ENCODE results near the gene DDRGK1.

DDRGK1 gene

GRCh38 chr20:3237011-3237957, 32.8 kb upstream of the DDRGK1 start:
- in situ Hi-C loops (cut with HindIII; ENCODE audit: low sequenced_read_pairs) = no loop called here

DNA sequence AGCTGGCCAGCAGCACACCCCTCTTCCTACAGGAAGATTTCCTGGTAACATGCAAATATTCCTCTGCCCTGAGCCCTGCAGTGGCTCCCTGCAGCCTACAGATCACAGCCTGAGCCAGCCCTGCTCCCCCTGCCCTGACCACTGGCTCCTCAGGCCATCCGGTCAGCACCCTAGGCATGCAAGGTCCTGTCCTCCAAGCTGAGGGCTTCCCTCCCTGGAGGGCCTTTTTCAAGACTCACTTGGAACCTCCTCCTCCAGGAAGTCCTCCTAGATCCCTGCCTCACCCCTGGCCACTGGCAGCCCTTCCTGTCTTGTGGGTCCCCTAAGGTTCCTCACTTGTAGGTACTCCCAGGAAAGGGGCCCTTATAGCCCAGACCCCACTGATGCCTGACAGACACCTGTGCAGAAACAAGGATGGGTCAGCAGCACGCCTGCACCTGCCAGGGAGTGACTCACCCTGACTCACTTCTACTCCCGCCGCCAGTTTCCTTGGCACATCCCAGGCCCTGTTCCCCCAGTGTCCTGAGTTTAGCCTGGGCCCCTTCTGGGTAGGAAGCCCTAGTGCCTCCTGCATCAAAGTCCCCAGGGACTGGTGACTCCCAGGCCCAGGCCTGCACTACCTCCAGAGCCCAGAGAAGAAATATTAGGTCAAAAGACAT, 31.3 kb upstream of the DDRGK1 start:
- in situ Hi-C loops (cut with HindIII; ENCODE audit: low sequenced_read_pairs) = no loop called here

DNA sequence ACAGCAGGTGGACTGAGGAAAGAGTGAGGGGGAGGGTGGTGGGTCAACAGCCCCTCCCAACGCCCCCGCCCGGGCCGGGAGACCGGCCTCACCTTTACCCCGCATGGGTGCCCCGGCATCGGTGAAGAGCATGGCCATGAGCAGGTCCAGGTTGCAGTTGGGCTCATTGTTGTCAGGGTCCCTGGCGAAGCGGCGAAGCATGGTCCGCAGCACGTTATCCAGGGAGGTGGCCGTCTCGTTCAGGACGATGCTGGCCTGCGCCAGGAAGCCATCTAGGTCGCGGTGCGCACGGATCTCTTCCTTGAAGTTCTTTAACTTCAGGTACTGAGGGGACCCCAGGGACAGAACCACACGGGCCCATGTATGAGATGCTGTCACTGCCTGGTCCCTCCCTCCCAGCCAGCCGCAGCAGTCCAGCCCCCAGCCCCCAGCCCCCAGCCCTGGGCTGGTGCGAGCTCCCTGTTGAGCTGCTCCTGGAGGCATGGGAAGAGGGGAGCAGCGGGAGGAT, 29.6 kb upstream of the DDRGK1 start:
- in situ Hi-C loops (cut with HindIII; ENCODE audit: low sequenced_read_pairs) = no loop called here

DNA sequence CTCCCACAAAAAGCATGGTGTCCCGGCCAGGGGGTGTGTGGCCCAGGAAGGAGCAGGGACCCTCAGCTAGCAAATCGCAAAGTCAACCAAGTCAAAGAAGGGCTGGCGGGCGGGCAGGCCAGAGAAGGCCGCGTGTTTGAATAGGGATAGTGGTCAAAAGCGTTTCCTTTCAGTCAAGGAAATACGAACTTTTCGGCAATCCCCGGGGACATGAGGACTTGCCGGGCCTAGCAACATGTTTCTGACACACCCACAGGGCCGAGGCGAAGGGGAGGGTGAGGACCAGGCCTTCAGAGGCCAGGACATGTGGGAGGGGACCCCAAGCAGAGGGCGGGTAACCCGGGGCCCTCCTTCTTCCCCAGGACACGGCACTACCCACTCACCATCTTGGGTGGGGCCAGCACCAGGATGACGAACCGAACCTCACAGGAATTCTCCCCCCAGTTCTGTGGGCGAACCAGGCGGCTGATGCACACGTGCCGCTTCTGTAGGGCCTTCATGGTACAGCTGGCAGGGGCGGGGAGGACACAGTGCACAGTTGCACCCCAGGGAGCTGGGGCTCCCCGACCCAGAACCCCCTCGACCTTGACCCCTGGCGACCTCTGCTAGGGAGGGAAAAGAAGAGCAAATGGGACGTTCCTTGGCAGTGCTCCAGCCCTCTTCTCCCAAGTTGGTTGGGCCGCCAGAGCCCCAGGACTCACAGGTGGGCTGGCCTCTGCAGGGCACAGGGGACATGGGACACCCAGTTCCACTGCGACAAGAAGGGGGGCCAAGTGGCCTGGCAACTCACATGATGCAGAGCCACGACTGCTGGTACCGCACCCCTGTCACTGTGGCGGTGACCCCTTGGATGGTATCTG, 28.9 kb upstream of the DDRGK1 start:
- in situ Hi-C loops (cut with HindIII; ENCODE audit: low sequenced_read_pairs) = no loop called here

- in situ Hi-C loops (cut with HindIII; ENCODE audit: low sequenced_read_pairs) = no loop called here
These were observed 27.6 kb upstream of the DDRGK1 start for GRCh38 chr20:3231889-3232588.

DNA sequence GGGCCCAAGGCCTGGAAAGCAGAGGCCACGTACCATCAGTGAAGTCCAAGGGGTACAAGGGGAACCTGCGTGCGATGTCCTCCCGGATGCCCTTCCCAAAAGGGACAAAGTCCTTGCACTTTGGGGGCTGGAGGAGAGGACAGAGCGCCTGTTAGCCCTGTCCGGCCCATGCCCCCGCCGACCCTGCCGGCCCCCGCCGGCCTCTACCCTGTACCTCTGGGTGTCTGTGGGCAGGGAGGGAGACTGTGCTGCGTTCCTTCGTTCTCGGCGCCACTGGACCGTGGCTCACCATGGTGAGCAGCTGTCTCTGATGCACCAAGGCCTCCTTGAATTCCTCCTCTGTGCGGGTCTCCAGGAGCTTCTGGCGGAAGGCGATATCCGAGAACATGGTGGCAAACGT, 26.6 kb upstream of the DDRGK1 start:
- in situ Hi-C loops (cut with HindIII; ENCODE audit: low sequenced_read_pairs) = no loop called here

- in situ Hi-C loops (cut with HindIII; ENCODE audit: low sequenced_read_pairs) = no loop called here
These were observed 25.3 kb upstream of the DDRGK1 start for GRCh38 chr20:3229798-3230197.

DNA sequence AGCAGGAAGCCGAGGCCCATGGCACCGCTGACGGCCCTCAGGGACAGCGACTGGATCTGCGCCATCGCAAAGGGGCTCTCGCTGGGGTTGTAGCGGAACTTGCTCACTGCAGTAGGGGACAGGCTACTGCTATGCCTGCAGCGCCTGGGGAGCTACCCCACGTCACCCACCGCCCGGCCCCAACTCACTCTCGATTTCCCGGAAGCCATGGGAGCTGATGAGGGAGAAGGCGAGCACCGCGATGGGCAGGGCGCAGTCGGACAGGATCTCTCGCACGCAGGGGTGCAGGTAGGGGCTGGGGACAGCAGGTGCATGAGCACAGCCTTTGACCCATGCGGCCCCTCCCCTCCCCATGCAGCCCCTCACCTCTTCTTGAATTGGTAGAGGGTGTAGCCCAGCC, 24.7 kb upstream of the DDRGK1 start:
- in situ Hi-C loops (cut with HindIII; ENCODE audit: low sequenced_read_pairs) = no loop called here

- in situ Hi-C loops (cut with HindIII; ENCODE audit: low sequenced_read_pairs) = no loop called here
These were observed 24.2 kb upstream of the DDRGK1 start for GRCh38 chr20:3228750-3229032.

- in situ Hi-C loops (cut with HindIII; ENCODE audit: low sequenced_read_pairs) = no loop called here
These were observed 23.7 kb upstream of the DDRGK1 start for GRCh38 chr20:3227936-3228749.

DNA sequence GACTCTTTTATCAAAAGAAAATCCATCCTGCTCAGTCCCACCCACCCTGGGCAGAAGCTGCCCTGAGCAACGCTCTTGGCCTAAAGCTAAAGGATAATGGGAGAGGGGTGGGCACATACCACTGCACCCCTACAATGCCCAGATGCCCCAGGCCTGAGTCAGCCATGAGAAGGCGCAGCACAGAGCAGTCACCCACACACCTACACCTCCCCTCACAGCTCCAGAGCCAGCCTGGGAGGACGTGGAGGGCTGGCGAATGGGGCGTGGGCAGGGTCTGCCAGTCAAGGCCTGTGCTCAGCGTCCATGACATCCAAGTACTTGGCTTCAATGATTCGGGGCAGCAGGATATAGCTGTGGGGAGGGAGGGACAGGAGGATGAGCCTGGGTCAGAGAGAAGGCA, 23.0 kb upstream of the DDRGK1 start:
- in situ Hi-C loops (cut with HindIII; ENCODE audit: low sequenced_read_pairs) = no loop called here

GRCh38 chr20:3226864-3227263, 22.4 kb upstream of the DDRGK1 start:
- in situ Hi-C loops (cut with HindIII; ENCODE audit: low sequenced_read_pairs) = no loop called here

DNA sequence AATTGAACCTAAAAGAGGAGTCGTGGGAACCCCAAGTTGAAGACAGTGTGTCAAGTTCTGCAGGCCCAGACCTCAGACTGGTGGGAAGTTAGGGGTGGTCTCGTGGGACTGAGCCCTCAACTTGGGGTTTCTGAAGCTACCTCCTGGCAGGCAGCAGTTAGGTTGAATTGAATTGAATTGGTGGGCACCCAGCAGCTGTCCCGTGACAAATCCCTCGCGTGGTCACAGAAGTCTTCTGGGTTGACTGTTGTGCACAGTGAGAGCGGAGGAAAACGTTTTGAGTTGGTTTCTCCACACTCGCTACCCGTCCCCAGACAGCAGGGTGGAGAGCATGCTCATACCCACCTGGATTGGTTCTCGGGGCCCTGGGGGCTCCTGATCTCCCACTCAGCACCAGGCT, 21.6 kb upstream of the DDRGK1 start:
- in situ Hi-C loops (cut with HindIII; ENCODE audit: low sequenced_read_pairs) = no loop called here

- in situ Hi-C loops (cut with HindIII; ENCODE audit: low sequenced_read_pairs) = no loop called here
These were observed 20.4 kb upstream of the DDRGK1 start for GRCh38 chr20:3224681-3225421.

GRCh38 chr20:3223994-3224680, 19.7 kb upstream of the DDRGK1 start:
- in situ Hi-C loops (cut with HindIII; ENCODE audit: low sequenced_read_pairs) = no loop called here

GRCh38 chr20:3223651-3223993, 19.1 kb upstream of the DDRGK1 start:
- in situ Hi-C loops (cut with HindIII; ENCODE audit: low sequenced_read_pairs) = no loop called here

- in situ Hi-C loops (cut with HindIII; ENCODE audit: low sequenced_read_pairs) = no loop called here
These were observed 18.4 kb upstream of the DDRGK1 start for GRCh38 chr20:3222635-3223600.

All from endothelial cell of hepatic sinusoid (primary cell).